A549 (cell line): ENCODE results near the gene AP1M1. TPM values are rescaled to one million over a fixed set of nuclear protein-coding genes. Genes with fewer than 3 reads are reported as not detected.

Experiments
- ATAC-seq, 2 experiments: fragments of 200-7000 bp in 1 of 2; fragments of >200 bp in 1 of 2; cut with Nextera tagmentation in 1 of 2; cut with Tn5 transposase in 1 of 2; 3 replicates each; pipeline versions ENCODE4 v1.8.0 to v1.9.1; 2018 to 2020; ENCODE audit warnings: mild to moderate bottlenecking in 1 of 2, moderate library complexity in 1 of 2
- CTCF ChIA-PET: fragments of 300-600 bp; sonication (Branson Sonifier 250); formaldehyde crosslinking; extraction: SDS; loops from one replicate; lab custom pipeline; 2021; ENCODE audit warnings: antibody characterized with exemption, inconsistent platforms; lab: Yijun Ruan, JAX
- POLR2A ChIA-PET: fragments of 350-600 bp; formaldehyde crosslinking; extraction: SDS; loops from one replicate; lab custom pipeline; 2021; ENCODE audit warnings: antibody characterized with exemption, inconsistent platforms; lab: Yijun Ruan, JAX
- DNase-seq, 2 experiments: peaks; one replicate each; pipeline versions ENCODE4 v3.0.0 to v3.0.0-alpha.2; 2011 to 2016; ENCODE audit warnings: low read depth in 1 of 2, low spot score in 1 of 2
- FAIRE-seq: peaks from 2 replicates; lab custom pipeline; 2011; peaks lifted over from hg19 to GRCh38; lab: Jason Lieb, UNC
- H3K27ac ChIP-seq, 2 experiments: fragments of >200 bp; sonication (Bioruptor Twin); formaldehyde crosslinking; 3 replicates each; pipeline ENCODE4 v1.5.1; 2016 to 2017
- H3K4me1 ChIP-seq: fragments of >200 bp; sonication (Bioruptor Twin); formaldehyde crosslinking; 3 replicates; pipeline ENCODE4 v1.6.1; 2016
- H3K4me2 ChIP-seq: fragments of >200 bp; sonication (Bioruptor Twin); formaldehyde crosslinking; 3 replicates; pipeline ENCODE4 v1.6.1; 2016
- H3K4me3 ChIP-seq: fragments of >200 bp; sonication (Bioruptor Twin); formaldehyde crosslinking; 3 replicates; pipeline ENCODE4 v1.5.1; 2016
- H3K9me3 ChIP-seq: fragments of >200 bp; sonication (Bioruptor Twin); formaldehyde crosslinking; 3 replicates; pipeline ENCODE4 v1.6.1; 2016
- CTCF ChIP-seq: fragments of >200 bp; sonication (Bioruptor Twin); formaldehyde crosslinking; IDR thresholded peaks from 3 replicates; pipeline ENCODE4 v1.5.1; 2016
- ELK1 ChIP-seq: fragments of 150-350 bp; IDR thresholded peaks from 2 replicates; pipeline ENCODE4 v1.6.1; 2014; ENCODE audit warnings: low read depth, mild to moderate bottlenecking, low read length
- FOSB ChIP-seq: fragments of 250-450 bp; sonication (Bioruptor Pico); IDR thresholded peaks from 2 replicates; pipeline ENCODE4 v1.5.0; 2020; ENCODE audit warnings: mild to moderate bottlenecking, moderate library complexity
- FOXS1 ChIP-seq: fragments of 250-450 bp; sonication (Bioruptor Pico); IDR thresholded peaks from 2 replicates; pipeline ENCODE4 v1.5.0; 2020; ENCODE audit warnings: mild to moderate bottlenecking, moderate library complexity
- HOXB5 ChIP-seq: fragments of 250-450 bp; sonication (Bioruptor Pico); IDR thresholded peaks from 2 replicates; pipeline ENCODE4 v1.5.0; 2020; ENCODE audit warnings: mild to moderate bottlenecking, moderate library complexity
- JUNB ChIP-seq: fragments of >200 bp; sonication (Bioruptor Twin); formaldehyde crosslinking; IDR thresholded peaks from 2 replicates; pipeline ENCODE4 v1.6.1; 2016
- KDM1A ChIP-seq: fragments of 200-600 bp; sonication (generic); IDR thresholded peaks from 2 replicates; pipeline ENCODE4 v1.6.1; 2016; ENCODE audit warnings: low read depth, mild to moderate bottlenecking
- KDM5A ChIP-seq: fragments of 200-600 bp; sonication (generic); IDR thresholded peaks from 2 replicates; pipeline ENCODE4 v1.6.1; 2016; ENCODE audit warnings: antibody characterized with exemption, mild to moderate bottlenecking
- NFE2L2 ChIP-seq: fragments of 150-350 bp; conservative IDR thresholded peaks from 2 replicates; pipeline ENCODE4 v1.6.1; 2014; ENCODE audit warnings: low read length
- NR3C1 ChIP-seq: fragments of >200 bp; sonication (Bioruptor Twin); formaldehyde crosslinking; IDR thresholded peaks from 3 replicates; pipeline ENCODE4 v1.6.1; 2017
- POLR2A ChIP-seq: IDR thresholded peaks from 2 replicates; pipeline ENCODE4 v1.6.1; 2012; ENCODE audit warnings: mild to moderate bottlenecking, low read length
- RARB ChIP-seq: fragments of 250-450 bp; sonication (Bioruptor Pico); IDR thresholded peaks from 2 replicates; pipeline ENCODE4 v1.8.0; 2021; ENCODE audit warnings: mild to moderate bottlenecking, moderate library complexity
- RCOR1 ChIP-seq: fragments of 150-350 bp; IDR thresholded peaks from 2 replicates; pipeline ENCODE4 v1.6.1; 2014; ENCODE audit warnings: antibody characterized with exemption, low read length, low read depth
- TFCP2L1 ChIP-seq: fragments of 250-450 bp; sonication (Bioruptor Pico); IDR thresholded peaks from 2 replicates; pipeline ENCODE4 v1.5.0; 2021; ENCODE audit warnings: mild to moderate bottlenecking
- USF2 ChIP-seq: fragments of 450-650 bp; IDR thresholded peaks from 2 replicates; pipeline ENCODE4 v1.6.1; 2014; ENCODE audit warnings: antibody characterized with exemption
- ZNF302 ChIP-seq: fragments of 250-450 bp; sonication (Bioruptor Pico); IDR thresholded peaks from 2 replicates; pipeline ENCODE4 v1.9.0; 2021; ENCODE audit warnings: inconsistent platforms, mild to moderate bottlenecking, moderate library complexity
- ZSCAN20 ChIP-seq: fragments of 250-450 bp; sonication (Bioruptor Pico); IDR thresholded peaks from 2 replicates; pipeline ENCODE4 v1.8.0; 2022; ENCODE audit warnings: mild to moderate bottlenecking, moderate library complexity
- WGBS: methylation state at CpG from one replicate; pipeline ENCODE4 v1.1.6; 2017; ENCODE audit errors: missing lambda C conversion rate; 5-methylcytosine and 5-hydroxymethylcytosine counted together
- polyA plus RNA-seq, 4 experiments: library from polyadenylated mRNA; depleted of rRNA in 3 of 4; stranded (reverse); fragments of >200 nt; fragmentation: RNase III in 1 of 4; extraction: RNeasy Plus Mini Kit Qiagen cat#74134 plus additional on column Dnase treatment in 1 of 4; gene quantifications; 2 replicates in 3 of 4; 3 replicates in 1 of 4; pipeline ENCODE4 v1.2.3, GENCODE V29; 2011 to 2017

AP1M1 gene
- polyA plus RNA-seq, 2 of the 4 experiments (the other 2 are of a cell fraction) = 42.5 to 63.0 TPM

GRCh38 chr19:16249826-16250404 is 52.2 kb downstream of the AP1M1 start:
- ChIA-PET POLR2A (no interaction called here), CTCF (interaction anchor here (2.2 kb wide), 1 partner anchor 133 kb away, joined by 14 read pairs; no protein-coding TSS in a partner anchor)
- no peak for FAIRE-seq
- 85% methylated on average over 10 of the region's 10 CpGs for WGBS
- Histone ChIP-seq H3K4me1 (no peaks in the 10 kb centered on the region), H3K4me3 (no peak overlapping the region), H3K27ac (no peak overlapping the region), H3K9me3 (no peaks in the 10 kb centered on the region), H3K4me2 (no peak overlapping the region)
- TF ChIP-seq NFE2L2 (no peak), ELK1 (no peak), KDM1A (no peak)
- no peak for ATAC-seq
- no peak for DNase-seq

- FAIRE-seq (no peak), DNase-seq (no peak), ATAC-seq (no peak)
- H3K9me3 ChIP-seq = no peaks in the 10 kb centered on the region
- CTCF ChIA-PET = interaction anchor here (2.2 kb wide), 1 partner anchor 130 kb away, joined by 14 read pairs; no protein-coding TSS in a partner anchor
- no peak overlapping the region for H3K4me3 ChIP-seq
- 93% methylated on average over 12 of the region's 23 CpGs for WGBS
- H3K4me1 ChIP-seq = no peaks in the 10 kb centered on the region
- TF ChIP-seq HOXB5 (CRISPR knock-in tag) = no peak
- TF ChIP-seq POLR2A = no peak
- no peak for TF ChIP-seq RARB (CRISPR knock-in tag)
- no peak for TF ChIP-seq KDM1A
- TF ChIP-seq USF2 = no peak
- TF ChIP-seq FOSB = no peak
- no peak for TF ChIP-seq KDM5A
- POLR2A ChIA-PET = no interaction called here
- H3K4me2 ChIP-seq = no peak overlapping the region
- H3K27ac ChIP-seq = no peak overlapping the region
Observed at GRCh38 chr19:16252459-16253205, 54.9 kb downstream of the AP1M1 start.

GRCh38 chr19:16254851-16255408 is 57.2 kb downstream of the AP1M1 start:
- Histone ChIP-seq H3K4me1 (no peaks in the 10 kb centered on the region), H3K27ac (no peak overlapping the region), H3K4me2 (no peak overlapping the region), H3K4me3 (no peak overlapping the region), H3K9me3 (no peaks in the 10 kb centered on the region)
- DNase-seq (no peak), FAIRE-seq (no peak), ATAC-seq (no peak)
- WGBS = 94% methylated on average over 6 of the region's 6 CpGs
- CTCF ChIA-PET = no interaction called here
- POLR2A ChIA-PET = no interaction called here
- TF ChIP-seq KDM1A (no peak), NR3C1 (no peak), ZSCAN20 (no peak), HOXB5 (CRISPR knock-in tag) (no peak), JUNB (no peak), ZNF302 (CRISPR knock-in tag) (no peak), FOXS1 (CRISPR knock-in tag) (no peak), TFCP2L1 (CRISPR knock-in tag) (no peak), RCOR1 (no peak), CTCF (no peak)
